ENCODE results near the gene CTRL. TPM values are rescaled to one million over a fixed set of nuclear protein-coding genes. Genes with fewer than 3 reads are reported as not detected.
"Not testable (repeated sequence)": the region's sequence is repeated elsewhere in the genome, so short reads cannot be mapped to it uniquely, and the experiment has no call there.

CTRL gene
- total RNA-seq, 2 donors from 2014 or later = 0.76 to 0.97 TPM

DNA sequence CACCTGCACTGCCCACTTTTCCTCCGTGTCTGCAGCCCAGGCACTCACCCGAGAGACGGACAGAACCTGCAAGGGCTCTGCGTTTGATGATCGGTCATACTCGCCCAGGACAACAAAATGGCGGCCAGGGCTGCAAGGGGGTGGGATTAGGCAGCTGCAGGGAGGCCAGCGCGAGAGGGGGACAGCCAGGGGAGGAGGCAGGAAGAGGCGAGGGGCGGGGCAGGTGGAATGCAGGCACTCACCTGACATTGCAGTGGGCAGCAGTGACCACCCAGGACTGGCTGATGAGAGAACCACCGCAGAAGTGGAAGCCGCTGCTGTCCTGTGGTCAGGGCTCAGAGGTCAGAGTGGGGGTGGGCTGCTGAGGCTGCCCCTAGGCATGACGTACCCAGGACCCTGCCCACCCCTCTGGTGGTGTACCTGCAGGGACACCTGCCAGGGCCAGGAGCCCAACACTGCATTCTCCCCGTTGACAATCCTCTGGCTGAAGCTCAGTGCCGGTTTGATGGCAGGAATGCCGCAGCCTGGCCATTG is 917 bp downstream of the CTRL start:
- DNase-seq (no peak), ATAC-seq (no peak)
- intact Hi-C loops (cut with DNase I) = no loop called here

- intact Hi-C loops (cut with DNase I) = no loop called here
- DNase-seq (no peak), ATAC-seq (no peak)
These were observed 1.5 kb downstream of the CTRL start for GRCh38 chr16:67930191-67930590.

GRCh38 chr16:67928561-67929364 is 2.9 kb downstream of the CTRL start:
- intact Hi-C loops (cut with DNase I) = loop anchor here (2.0 to 10.0 kb wide), 4 partner anchors 46 to 254 kb away; partner anchors contain the start of gene NRN1L (in 2 of the 2)
- ATAC-seq = peak; percentile 63 to 68
- DNase-seq = peak; percentile 69

DNA sequence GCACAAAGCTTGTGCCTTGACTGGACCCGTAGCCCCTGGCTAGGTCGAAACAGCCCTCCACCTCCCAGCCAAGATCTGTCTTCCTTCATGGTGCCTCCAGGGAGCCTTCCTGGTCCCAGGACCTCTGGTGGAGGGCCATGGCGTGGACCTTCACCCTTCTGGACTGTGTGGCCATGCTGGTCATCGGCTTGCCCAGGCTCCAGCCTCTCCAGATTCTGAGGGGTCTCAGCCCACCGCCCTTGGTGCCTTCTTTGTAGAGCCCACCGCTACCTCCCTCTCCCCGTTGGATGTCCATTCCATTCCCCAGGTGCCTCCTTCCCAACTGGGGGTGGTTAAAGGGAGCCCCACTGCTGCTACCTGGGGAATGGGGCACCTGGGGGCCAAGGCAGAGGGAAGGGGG is 3.5 kb downstream of the CTRL start:
- intact Hi-C loops (cut with DNase I) = loop anchor here (2.0 to 10.0 kb wide), 4 partner anchors 46 to 253 kb away; partner anchors contain the start of gene NRN1L (in 2 of the 2)
- DNase-seq = no peak
- ATAC-seq = no peak

DNA sequence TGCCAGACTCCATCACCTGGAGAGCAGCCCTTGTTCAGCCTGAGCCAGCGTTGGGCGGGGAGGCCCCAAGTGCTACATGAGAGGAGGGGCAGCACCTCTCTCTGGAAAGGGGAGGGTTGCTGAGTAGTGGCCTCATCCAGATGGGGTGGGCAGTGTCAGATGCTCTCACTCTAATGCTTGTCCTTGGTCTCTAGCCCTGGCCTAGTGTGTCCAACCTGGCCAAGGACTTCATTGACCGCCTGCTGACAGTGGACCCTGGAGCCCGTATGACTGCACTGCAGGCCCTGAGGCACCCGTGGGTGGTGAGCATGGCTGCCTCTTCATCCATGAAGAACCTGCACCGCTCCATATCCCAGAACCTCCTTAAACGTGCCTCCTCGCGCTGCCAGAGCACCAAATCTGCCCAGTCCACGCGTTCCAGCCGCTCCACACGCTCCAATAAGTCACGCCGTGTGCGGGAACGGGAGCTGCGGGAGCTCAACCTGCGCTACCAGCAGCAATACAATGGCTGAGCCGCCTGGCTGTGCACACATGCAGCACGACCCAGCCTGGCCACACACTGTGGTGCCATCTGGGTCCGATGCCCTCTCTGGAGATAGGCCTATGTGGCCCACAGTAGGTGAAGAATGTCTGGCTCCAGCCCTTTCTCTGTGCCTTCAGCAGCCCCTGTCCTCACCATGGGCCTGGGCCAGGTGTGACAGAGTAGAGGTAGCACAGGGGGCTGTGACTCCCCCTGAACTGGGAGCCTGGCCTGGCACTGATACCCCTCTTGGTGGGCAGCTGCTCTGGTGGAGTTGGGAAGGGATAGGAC is 4.3 kb downstream of the CTRL start:
- intact Hi-C loops (cut with DNase I) = loop anchor here (5.0 to 10.0 kb wide), 3 partner anchors 45 to 253 kb away; partner anchors contain the start of gene NRN1L (in 2 of the 2)
- no peak for ATAC-seq
- no peak for DNase-seq

DNA sequence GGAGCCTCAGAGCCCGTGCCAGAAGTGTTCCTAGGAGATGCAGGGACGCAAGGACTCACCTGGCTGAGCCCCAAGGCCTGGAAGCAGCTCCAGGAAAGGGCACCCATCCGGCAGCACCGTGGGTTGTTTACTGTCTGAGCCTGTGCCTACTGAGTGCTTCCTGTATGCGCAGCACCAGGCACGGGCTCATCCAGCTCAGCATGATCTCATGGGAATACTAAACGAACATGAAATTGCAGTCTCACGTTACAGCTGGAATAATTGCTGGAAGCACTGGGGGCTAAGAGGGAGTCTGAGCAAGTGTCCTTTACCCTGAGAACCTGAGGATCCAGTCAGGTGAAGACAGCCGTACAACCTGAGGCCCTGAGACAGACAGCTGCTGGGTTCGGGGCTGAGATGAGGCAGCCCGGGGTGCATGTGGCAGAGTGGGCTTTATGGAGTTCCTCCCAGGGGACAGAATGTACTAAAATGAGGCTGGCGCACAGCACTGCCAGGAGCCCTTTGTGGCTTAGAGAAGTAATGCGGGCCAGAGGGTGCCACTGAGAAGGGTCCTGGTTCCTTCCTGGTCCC is 5.4 kb downstream of the CTRL start:
- intact Hi-C loops (cut with DNase I) = loop anchor here (5.0 to 10.0 kb wide), 3 partner anchors 44 to 251 kb away; partner anchors contain the start of gene NRN1L (in 2 of the 2)
- ATAC-seq (no peak), DNase-seq (no peak)

GRCh38 chr16:67924140-67924906 is 7.3 kb downstream of the CTRL start:
- intact Hi-C loops (cut with DNase I) = loop anchor here (5.0 to 10.0 kb wide), 2 partner anchors 92 to 250 kb away; no protein-coding TSS in a partner anchor
- DNase-seq = no peak

GRCh38 chr16:67923414-67924116 is 8.1 kb downstream of the CTRL start:
- DNase-seq = no peak
- intact Hi-C loops (cut with DNase I) = loop anchor here (5.0 to 10.0 kb wide), 2 partner anchors 91 to 249 kb away; no protein-coding TSS in a partner anchor
- ATAC-seq = peak in 1 of 2 donors; percentile 43

More at GRCh38 chr16:67924140-67924906, 7.3 kb downstream of the CTRL start:
- peak in 1 of 2 donors; percentile 27 for ATAC-seq

DNA sequence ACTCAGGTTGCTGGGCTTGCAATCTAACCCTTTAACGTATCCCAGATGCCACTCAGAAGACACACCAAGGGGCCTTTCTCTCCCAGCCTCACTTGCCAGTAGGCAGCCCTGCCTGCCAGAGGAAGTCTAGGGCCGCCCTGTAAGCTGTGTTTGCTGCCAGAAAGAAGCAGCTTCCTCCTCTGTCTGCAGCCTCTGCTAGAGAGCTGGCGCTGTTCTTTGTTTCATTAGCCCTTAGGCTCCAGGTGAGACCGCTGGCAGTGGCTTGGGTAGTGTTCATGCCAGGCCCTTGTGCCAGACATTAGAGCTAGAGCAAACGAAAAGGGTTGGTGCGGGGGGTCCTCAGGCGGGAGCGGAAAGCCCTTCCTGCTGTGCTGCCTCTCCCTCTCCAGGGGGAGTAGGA is 8.9 kb downstream of the CTRL start:
- ATAC-seq (no peak), DNase-seq (no peak)
- intact Hi-C loops (cut with DNase I) = loop anchor here (5.0 to 10.0 kb wide), 2 partner anchors 90 to 248 kb away; no protein-coding TSS in a partner anchor

DNA sequence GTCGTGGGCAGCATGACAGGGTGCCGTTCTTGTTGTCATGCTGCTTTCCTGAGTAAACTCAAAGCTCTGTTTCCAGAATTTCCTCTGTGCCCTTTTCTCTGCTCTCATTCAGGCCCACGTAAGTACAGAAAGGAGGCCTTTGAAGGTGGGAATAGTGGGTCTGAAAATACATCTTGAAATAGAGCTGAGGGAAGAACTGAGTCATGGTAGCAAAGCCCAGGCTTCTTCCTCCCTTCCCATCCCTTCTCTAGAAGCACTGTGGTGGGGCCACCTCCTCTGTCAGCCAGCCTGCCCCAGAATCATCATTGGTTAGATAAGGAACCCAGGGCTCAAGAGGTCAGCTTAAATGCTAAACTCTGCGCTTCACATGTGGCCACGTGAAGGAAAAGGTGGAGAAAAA is 9.4 kb downstream of the CTRL start:
- DNase-seq (no peak), ATAC-seq (no peak)
- intact Hi-C loops (cut with DNase I) = loop anchor here (5.0 to 10.0 kb wide), 2 partner anchors 90 to 247 kb away; no protein-coding TSS in a partner anchor

GRCh38 chr16:67919622-67920221 is 11.9 kb downstream of the CTRL start:
- intact Hi-C loops (cut with DNase I) = loop anchor here (5.0 to 10.0 kb wide), 2 partner anchors 87 to 245 kb away; no protein-coding TSS in a partner anchor
- ATAC-seq (no peak), DNase-seq (no peak)

GRCh38 chr16:67917852-67918236 is 13.8 kb downstream of the CTRL start:
- DNase-seq = no peak

DNA sequence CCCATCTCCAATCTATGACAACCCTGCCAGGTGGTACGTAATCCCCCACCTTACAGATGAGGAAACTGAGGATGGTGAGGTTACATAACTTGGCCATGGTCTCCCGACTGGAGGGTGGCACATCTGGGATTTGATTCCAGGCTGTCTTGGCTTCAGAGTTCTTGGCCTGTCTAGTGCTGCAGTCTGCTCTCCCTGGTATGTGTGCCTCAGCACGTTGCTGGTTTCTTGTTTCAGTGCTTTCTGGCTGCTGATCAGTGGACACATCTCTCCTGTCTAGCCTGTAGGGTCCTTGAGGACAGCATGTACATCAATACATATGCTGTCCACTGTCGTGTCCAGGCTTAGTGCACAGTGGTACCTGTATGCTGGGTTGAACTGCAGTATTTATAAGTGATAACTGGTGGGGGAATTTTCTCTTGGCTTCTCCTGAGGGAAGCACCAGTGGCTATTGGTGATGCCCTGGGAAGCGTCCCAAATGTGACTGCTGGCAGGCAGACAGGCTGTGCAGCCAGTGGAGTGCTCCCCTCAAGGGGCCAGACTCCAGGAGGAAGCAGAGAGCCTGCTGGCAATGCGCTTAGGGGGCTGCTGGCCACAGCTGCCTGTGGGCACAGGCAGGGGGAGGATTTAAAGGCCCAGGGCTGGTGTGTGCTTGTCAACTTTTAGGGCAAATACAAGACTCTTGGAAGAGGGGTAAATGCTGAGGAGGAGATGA is 14.4 kb downstream of the CTRL start:
- intact Hi-C loops (cut with DNase I) = no loop called here
- ATAC-seq = peak; percentile 75 to 94
- peak; percentile 59 for DNase-seq

More at GRCh38 chr16:67917852-67918236, 13.8 kb downstream of the CTRL start:
- intact Hi-C loops (cut with DNase I) = no loop called here
- peak; percentile 51 to 90 for ATAC-seq

GRCh38 chr16:67915831-67916723 is 15.6 kb downstream of the CTRL start:
- DNase-seq = no peak
- no peak for ATAC-seq
- intact Hi-C loops (cut with DNase I) = no loop called here

DNA sequence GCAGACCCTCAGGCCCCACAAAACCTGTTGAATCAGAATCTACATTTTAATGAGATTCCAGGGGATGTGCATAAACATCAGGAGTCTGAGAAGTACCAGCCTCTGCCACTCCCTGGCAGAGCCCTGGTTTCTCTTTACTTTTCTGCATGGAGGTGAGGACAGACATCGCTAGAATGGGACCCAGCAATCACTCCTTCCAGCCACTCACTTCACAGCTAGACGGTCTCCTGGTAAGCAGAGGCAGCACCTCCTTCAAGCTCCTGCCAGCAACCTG is 16.2 kb downstream of the CTRL start:
- ATAC-seq; DNase-seq; intact Hi-C loops (cut with DNase I): not testable (repeated sequence)
